ENCODE measurements around the gene BORCS6. TPM values are rescaled to one million over a fixed set of nuclear protein-coding genes. Genes with fewer than 3 reads are reported as not detected.
A peak's percentile ranks its signal among the peaks of the same experiment; 100 is the strongest.

BORCS6 gene
- total and polyA plus RNA-seq, 2 of the 13 experiments (the other 11 are each of a cell fraction or from before 2014, with no cell fraction given) = 2.0 to 5.1 TPM

- CTCF ChIA-PET (ENCODE audit: low intra/inter-chr PET ratio, low total read pairs) = no interaction called here
- H3K9me3 ChIP-seq (ENCODE audit: low read length) = no peaks in the 10 kb centered on the region
- 0% methylated on average over 4 of the region's 9 CpGs for WGBS (ENCODE audit: low lambda C conversion rate)
- H3K27ac ChIP-seq (ENCODE audit: extremely low read length, insufficient read depth, low read length) = peak overlapping the region; percentile 91
- peak overlapping the region; percentile 80 for H3K9ac ChIP-seq (ENCODE audit: insufficient read depth, low read depth, low read length)
- intact Hi-C loops (cut with micrococcal nuclease; ENCODE audit: unreplicated experiment) = loop anchor here (1.0 to 5.0 kb wide), 3 partner anchors 27 to 155 kb away; partner anchors contain the start of genes KRABD2 and PFAS
- POLR2A ChIA-PET = interaction anchor here (1.0 to 7.7 kb wide), 17 partner anchors 11 to 213 kb away, joined by 3 to 111 read pairs (median 6); partner anchors contain the start of genes AURKB, BORCS6, CTC1 and NDEL1
- BruUV-seq (replicated peaks) = no TSS peak
- in situ Hi-C loops (cut with HindIII; ENCODE audit: extremely low pct_ligation_motif_present, low pct_unique_long_range_greater_than_20kb) = loop anchor here (5.0 kb wide), 2 partner anchors 35 to 80 kb away; no protein-coding TSS in a partner anchor
- H3K4me2 ChIP-seq (ENCODE audit: low read depth, low read length) = peak overlapping the region; percentile 95
- H4K20me1 ChIP-seq (ENCODE audit: insufficient read depth, low read length) = peaks cover 4% of the 10 kb centered on the region; the same call in 1 of the 2 replicates
- H3K4me3 ChIP-seq (replicated peaks in 1 of 3; ENCODE audit: insufficient read depth in 1 of 3, low read depth in 2 of 3, low read length in 3 of 3) = peak overlapping the region; percentile 69 to 85 (median 70)
- no peaks in the 10 kb centered on the region for H3K79me2 ChIP-seq (ENCODE audit: insufficient read depth, low read length)
- ATAC-seq = peak; percentile 41; the same call in 2 of the 3 replicates
- no peaks in the 10 kb centered on the region; a peak in 1 of 5 replicates for H3K27me3 ChIP-seq (ENCODE audit: control insufficient read depth in 1 of 2, insufficient read depth in 2 of 2, low read length in 2 of 2)
- H3K36me3 ChIP-seq (replicated peaks in 1 of 2; ENCODE audit: control insufficient read depth in 1 of 2, insufficient read depth in 2 of 2, low read length in 2 of 2) = peaks cover 0 to 3% of the 10 kb centered on the region in 2 experiments; a peak in 1 of 5 replicates
- no peak overlapping the region for H2AFZ ChIP-seq (ENCODE audit: low read length)
- no peak for FAIRE-seq
- DNase-seq (ENCODE audit: low spot score) = peak; percentile 86
- H3K4me1 ChIP-seq (ENCODE audit: insufficient read depth, low read length) = peaks cover 36% of the 10 kb centered on the region
- TF ChIP-seq ZNF780A (CRISPR knock-in tag; IDR thresholded peaks at IDR 0.05) (peak; percentile 9; the same call in 1 of the 2 replicates), ZNF710 (CRISPR knock-in tag; IDR thresholded peaks at IDR 0.05; ENCODE audit: borderline replicate concordance) (0 out of 2 replicates have a peak, but pooled peaks have one; percentile 43), FOXA3 (CRISPR knock-in tag; IDR thresholded peaks at IDR 0.05) (no peak), SP2 (CRISPR knock-in tag; IDR thresholded peaks at IDR 0.05) (0 out of 2 replicates have a peak, but pooled peaks have one; percentile 14), ZNF484 (CRISPR knock-in tag; IDR thresholded peaks at IDR 0.05; ENCODE audit: borderline replicate concordance, low read depth) (0 out of 2 replicates have a peak, but pooled peaks have one; percentile 29), ZNF230 (CRISPR knock-in tag; IDR thresholded peaks at IDR 0.05) (0 out of 2 replicates have a peak, but pooled peaks have one; percentile 1), HMGXB4 (CRISPR knock-in tag; IDR thresholded peaks at IDR 0.05; ENCODE audit: borderline replicate concordance in 1 of 2, low read depth in 1 of 2) (0 out of 4 replicates have a peak, but pooled peaks of 1 of the 2 experiments have one; percentile 36), TMF1 (CRISPR knock-in tag; IDR thresholded peaks at IDR 0.05; ENCODE audit: low read depth) (no peak), MLX (CRISPR knock-in tag; IDR thresholded peaks at IDR 0.05) (peak; percentile 2; the same call in 1 of the 2 replicates), ELF1 (CRISPR knock-in tag; IDR thresholded peaks at IDR 0.05) (no peak; the same call in 1 of the 2 replicates), SRF (IDR thresholded peaks at IDR 0.05; ENCODE audit: low read depth, low read length) (no peak), CAMTA2 (CRISPR knock-in tag; IDR thresholded peaks at IDR 0.05; ENCODE audit: borderline replicate concordance) (peak; percentile 76; the same call in 1 of the 2 replicates), TOPORS (CRISPR knock-in tag; IDR thresholded peaks at IDR 0.05) (0 out of 2 replicates have a peak, but pooled peaks have one; percentile 5), STAT6 (CRISPR knock-in tag; IDR thresholded peaks at IDR 0.05; ENCODE audit: borderline replicate concordance) (no peak), PAWR (CRISPR knock-in tag; IDR thresholded peaks at IDR 0.05; ENCODE audit: borderline replicate concordance) (0 out of 2 replicates have a peak, but pooled peaks have one; percentile 28), MXD4 (CRISPR knock-in tag; IDR thresholded peaks at IDR 0.05) (0 out of 2 replicates have a peak, but pooled peaks have one; percentile 12), PAX8 (CRISPR knock-in tag; IDR thresholded peaks at IDR 0.05; ENCODE audit: borderline replicate concordance) (0 out of 2 replicates have a peak, but pooled peaks have one; percentile 3)
These were observed 32.3 kb upstream of the BORCS6 start for GRCh38 chr17:8222380-8222629.

All from HepG2 (cell line).